A549 (cell line): ENCODE results near the gene SNX5.

Source experiments
- RAD21 ChIP-seq, 2 experiments: fragments of >200 bp in 1 of 2; sonication (Bioruptor Twin) in 1 of 2; formaldehyde crosslinking in 1 of 2; IDR thresholded peaks in 1 of 2; conservative IDR thresholded peaks in 1 of 2; 2 replicates in 1 of 2; 3 replicates in 1 of 2; pipeline ENCODE4 v1.6.1; 2012 to 2018; ENCODE audit warnings: inconsistent platforms in 1 of 2
- TF ChIP-seq, protein P1 (sequence below): fragments of >200 bp; sonication (Bioruptor Twin); formaldehyde crosslinking; IDR thresholded peaks from 3 replicates; pipeline ENCODE4 v1.5.1; 2016
- TF ChIP-seq, protein P2 (sequence below): IDR thresholded peaks from 2 replicates; pipeline ENCODE4 v1.6.1; 2012

DNA sequence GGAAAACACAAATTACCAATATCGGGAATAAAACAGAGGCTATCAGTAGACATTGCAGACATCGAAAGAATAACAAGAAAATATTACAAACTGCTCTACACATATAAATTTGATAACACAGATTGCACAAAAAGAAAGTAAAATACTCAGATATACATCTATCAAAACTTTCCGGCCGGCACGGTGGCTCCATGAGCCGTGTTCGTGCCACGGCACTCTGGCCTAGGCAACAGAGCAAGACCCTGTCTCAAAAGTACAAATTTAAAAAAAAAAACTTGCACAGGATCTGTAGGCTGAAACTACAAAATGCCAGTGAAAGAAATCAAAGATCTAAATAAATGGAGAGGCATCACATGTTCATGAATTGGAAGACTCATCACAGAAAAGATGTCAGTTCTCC lies 49.4 kb downstream of the SNX5 start:
- TF ChIP-seq RAD21 (conservative IDR thresholded peaks at IDR 0.05 in 1 of 2, IDR thresholded peaks at IDR 0.05 in 1 of 2), result no peak
- TF ChIP-seq, protein P1, sequence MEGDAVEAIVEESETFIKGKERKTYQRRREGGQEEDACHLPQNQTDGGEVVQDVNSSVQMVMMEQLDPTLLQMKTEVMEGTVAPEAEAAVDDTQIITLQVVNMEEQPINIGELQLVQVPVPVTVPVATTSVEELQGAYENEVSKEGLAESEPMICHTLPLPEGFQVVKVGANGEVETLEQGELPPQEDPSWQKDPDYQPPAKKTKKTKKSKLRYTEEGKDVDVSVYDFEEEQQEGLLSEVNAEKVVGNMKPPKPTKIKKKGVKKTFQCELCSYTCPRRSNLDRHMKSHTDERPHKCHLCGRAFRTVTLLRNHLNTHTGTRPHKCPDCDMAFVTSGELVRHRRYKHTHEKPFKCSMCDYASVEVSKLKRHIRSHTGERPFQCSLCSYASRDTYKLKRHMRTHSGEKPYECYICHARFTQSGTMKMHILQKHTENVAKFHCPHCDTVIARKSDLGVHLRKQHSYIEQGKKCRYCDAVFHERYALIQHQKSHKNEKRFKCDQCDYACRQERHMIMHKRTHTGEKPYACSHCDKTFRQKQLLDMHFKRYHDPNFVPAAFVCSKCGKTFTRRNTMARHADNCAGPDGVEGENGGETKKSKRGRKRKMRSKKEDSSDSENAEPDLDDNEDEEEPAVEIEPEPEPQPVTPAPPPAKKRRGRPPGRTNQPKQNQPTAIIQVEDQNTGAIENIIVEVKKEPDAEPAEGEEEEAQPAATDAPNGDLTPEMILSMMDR, result no peak
- TF ChIP-seq, protein P2, sequence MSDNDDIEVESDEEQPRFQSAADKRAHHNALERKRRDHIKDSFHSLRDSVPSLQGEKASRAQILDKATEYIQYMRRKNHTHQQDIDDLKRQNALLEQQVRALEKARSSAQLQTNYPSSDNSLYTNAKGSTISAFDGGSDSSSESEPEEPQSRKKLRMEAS, result no peak
